Hepatocyte (in vitro differentiated cells): ENCODE data around the gene MME. TPM values are rescaled to one million over a fixed set of nuclear protein-coding genes. Genes with fewer than 3 reads are reported as not detected.

Source experiments
- DNase-seq: peaks from one replicate; pipeline ENCODE4 v3.0.0-alpha.2; 2016; ENCODE audit warnings: low spot score
- H2AFZ ChIP-seq: fragments of 200-600 bp; sonication (generic); 2 replicates; pipeline ENCODE4 v1.6.0; 2016; ENCODE audit warnings: antibody characterized with exemption, mild to moderate bottlenecking
- H3K27ac ChIP-seq: fragments of 200-600 bp; sonication (generic); 2 replicates; pipeline ENCODE4 v1.5.1; 2016; ENCODE audit warnings: mild to moderate bottlenecking
- H3K27me3 ChIP-seq: fragments of 200-600 bp; sonication (generic); 2 replicates; pipeline ENCODE4 v1.6.1; 2016
- H3K36me3 ChIP-seq: fragments of 200-600 bp; sonication (generic); replicated peaks from 2 replicates; pipeline ENCODE4 v1.5.1; 2016; ENCODE audit warnings: low read depth; ENCODE audit not compliant: insufficient read depth
- H3K4me1 ChIP-seq: fragments of 200-600 bp; sonication (generic); 2 replicates; pipeline ENCODE4 v1.5.1; 2016; ENCODE audit warnings: mild to moderate bottlenecking, moderate library complexity; ENCODE audit not compliant: insufficient read depth
- H3K4me2 ChIP-seq: fragments of 200-600 bp; sonication (generic); 2 replicates; pipeline ENCODE4 v1.6.0; 2016
- H3K4me3 ChIP-seq: fragments of 200-600 bp; sonication (generic); 2 replicates; pipeline ENCODE4 v1.5.1; 2016; ENCODE audit warnings: mild to moderate bottlenecking
- H3K79me2 ChIP-seq: fragments of 200-600 bp; sonication (generic); 2 replicates; pipeline ENCODE4 v1.6.0; 2017; ENCODE audit warnings: mild to moderate bottlenecking
- H3K9me2 ChIP-seq: fragments of 200-600 bp; sonication (generic); replicated peaks from 2 replicates; pipeline ENCODE4 v1.6.0; 2017; ENCODE audit warnings: mild to moderate bottlenecking; ENCODE audit not compliant: insufficient read depth
- H3K9me3 ChIP-seq: fragments of 200-600 bp; sonication (generic); 2 replicates; pipeline ENCODE4 v1.5.1; 2016; ENCODE audit warnings: low read depth, mild to moderate bottlenecking
- H4K20me1 ChIP-seq: fragments of 200-600 bp; sonication (generic); 2 replicates; pipeline ENCODE4 v1.6.0; 2016; ENCODE audit warnings: mild to moderate bottlenecking; ENCODE audit not compliant: insufficient read depth, poor library complexity, severe bottlenecking
- EZH2 ChIP-seq: fragments of 200-600 bp; sonication (generic); IDR thresholded peaks from 2 replicates; pipeline ENCODE4 v1.6.1; 2016; ENCODE audit warnings: antibody characterized with exemption, mild to moderate bottlenecking, borderline replicate concordance
- EZH2phosphoT487 ChIP-seq: fragments of 200-600 bp; sonication (generic); IDR thresholded peaks from one replicate; pipeline ENCODE4 v1.6.1; 2018; ENCODE audit warnings: antibody characterized with exemption, mild to moderate bottlenecking, low read depth, moderate library complexity; ENCODE audit not compliant: unreplicated experiment, severe bottlenecking
- WGBS: methylation state at CpG from one replicate; pipeline ENCODE4 v1.1.6; 2016; ENCODE audit warnings: low lambda C conversion rate; ENCODE audit errors: missing lambda C conversion rate; 5-methylcytosine and 5-hydroxymethylcytosine counted together
- polyA plus RNA-seq: library from polyadenylated mRNA; unstranded; fragments of >200 nt; fragmentation: Nextera tagmentation; extraction: Ambion mirVana; gene quantifications from 2 replicates; pipeline ENCODE4 v1.2.1, GENCODE V29; 2016
- total RNA-seq: library from RNA; depleted of rRNA; stranded (reverse); fragments of >200 nt; gene quantifications from 2 replicates; pipeline ENCODE4 v1.2.3, GENCODE V29; 2014
- TF ChIP-seq, protein P1 (sequence below): fragments of 200-600 bp; sonication (generic); IDR thresholded peaks from 2 replicates; pipeline ENCODE4 v1.5.1; 2016; ENCODE audit warnings: antibody characterized with exemption, mild to moderate bottlenecking; ENCODE audit not compliant: poor library complexity

MME gene
- total and polyA plus RNA-seq, 2 experiments from 2014 or later, result 135 to 250 TPM

GRCh38 chr3:155101398-155101797, 21.3 kb downstream of the MME start:
- Histone ChIP-seq H3K4me3 (no peak overlapping the region), H3K9me2 (no peaks in the 10 kb centered on the region), H3K27me3 (no peaks in the 10 kb centered on the region), H4K20me1 (no peaks in the 10 kb centered on the region), H3K27ac (no peak overlapping the region), H3K4me1 (no peaks in the 10 kb centered on the region), H3K9me3 (no peaks in the 10 kb centered on the region), H3K4me2 (no peak overlapping the region), H3K36me3 (no peaks in the 10 kb centered on the region), H3K79me2 (peaks cover 3% of the 10 kb centered on the region), H2AFZ (no peak overlapping the region)
- TF ChIP-seq EZH2phosphoT487, result no peak
- TF ChIP-seq, protein P1, sequence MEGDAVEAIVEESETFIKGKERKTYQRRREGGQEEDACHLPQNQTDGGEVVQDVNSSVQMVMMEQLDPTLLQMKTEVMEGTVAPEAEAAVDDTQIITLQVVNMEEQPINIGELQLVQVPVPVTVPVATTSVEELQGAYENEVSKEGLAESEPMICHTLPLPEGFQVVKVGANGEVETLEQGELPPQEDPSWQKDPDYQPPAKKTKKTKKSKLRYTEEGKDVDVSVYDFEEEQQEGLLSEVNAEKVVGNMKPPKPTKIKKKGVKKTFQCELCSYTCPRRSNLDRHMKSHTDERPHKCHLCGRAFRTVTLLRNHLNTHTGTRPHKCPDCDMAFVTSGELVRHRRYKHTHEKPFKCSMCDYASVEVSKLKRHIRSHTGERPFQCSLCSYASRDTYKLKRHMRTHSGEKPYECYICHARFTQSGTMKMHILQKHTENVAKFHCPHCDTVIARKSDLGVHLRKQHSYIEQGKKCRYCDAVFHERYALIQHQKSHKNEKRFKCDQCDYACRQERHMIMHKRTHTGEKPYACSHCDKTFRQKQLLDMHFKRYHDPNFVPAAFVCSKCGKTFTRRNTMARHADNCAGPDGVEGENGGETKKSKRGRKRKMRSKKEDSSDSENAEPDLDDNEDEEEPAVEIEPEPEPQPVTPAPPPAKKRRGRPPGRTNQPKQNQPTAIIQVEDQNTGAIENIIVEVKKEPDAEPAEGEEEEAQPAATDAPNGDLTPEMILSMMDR, result no peak
- no peak for TF ChIP-seq EZH2
- DNase-seq, result no peak
- WGBS, result 34% methylated on average over 2 of the region's 2 CpGs

DNA sequence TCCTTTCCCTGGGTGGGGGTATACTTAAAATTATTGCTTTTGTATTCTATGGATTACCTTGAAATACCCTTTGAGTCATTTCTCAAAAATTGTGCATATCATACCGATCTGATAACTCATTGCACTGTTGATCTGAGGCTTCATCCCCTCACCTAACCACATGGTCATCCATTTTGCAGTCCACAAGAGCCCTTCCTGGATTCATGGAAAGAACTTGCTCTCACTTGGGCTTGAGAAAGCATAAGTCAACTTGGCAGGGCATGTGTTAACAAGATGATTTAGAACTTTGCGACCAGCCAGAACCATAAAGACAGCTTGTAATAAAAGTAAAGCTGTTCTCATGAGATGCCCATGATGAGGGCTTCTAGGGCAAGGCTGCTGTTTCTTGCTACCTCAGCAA, 22.2 kb downstream of the MME start:
- no peak overlapping the region for H2AFZ ChIP-seq

DNA sequence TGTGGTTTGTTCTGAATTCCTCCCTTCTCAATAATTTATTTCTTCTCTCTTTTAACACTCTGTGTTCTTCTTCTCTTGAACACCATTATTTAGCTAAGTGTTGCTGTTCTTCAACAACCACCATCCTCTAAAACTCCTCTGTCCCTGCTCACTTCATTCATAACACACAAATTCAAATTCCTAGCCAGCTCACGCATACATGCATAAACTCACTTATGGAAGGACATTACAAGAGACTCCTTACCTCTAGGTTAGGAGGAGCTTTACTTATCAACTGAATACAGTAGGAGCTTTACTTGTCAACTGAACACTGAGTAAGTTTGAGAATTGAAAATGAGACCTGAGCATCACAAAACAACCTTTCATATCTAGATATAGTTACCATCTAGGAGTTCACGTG, 23.6 kb downstream of the MME start:
- Histone ChIP-seq H3K36me3 (no peaks in the 10 kb centered on the region), H3K9me3 (no peaks in the 10 kb centered on the region), H3K4me2 (no peak overlapping the region), H3K27ac (no peak overlapping the region), H3K4me3 (no peak overlapping the region), H3K27me3 (no peaks in the 10 kb centered on the region), H3K4me1 (no peaks in the 10 kb centered on the region), H3K79me2 (peaks cover 3% of the 10 kb centered on the region), H4K20me1 (no peaks in the 10 kb centered on the region), H2AFZ (no peak overlapping the region), H3K9me2 (no peaks in the 10 kb centered on the region)
- WGBS, result 93% methylated on average over 2 of the region's 2 CpGs
- DNase-seq, result no peak
- no peak for TF ChIP-seq EZH2phosphoT487
- no peak for TF ChIP-seq EZH2
- TF ChIP-seq, protein P1, result no peak

More for the DNA sequence above, 22.2 kb downstream of the MME start:
- Histone ChIP-seq H3K9me2 (no peaks in the 10 kb centered on the region), H3K4me2 (no peak overlapping the region), H3K9me3 (no peaks in the 10 kb centered on the region), H3K27me3 (no peaks in the 10 kb centered on the region), H3K36me3 (no peaks in the 10 kb centered on the region), H3K27ac (no peak overlapping the region), H3K79me2 (peaks cover 3% of the 10 kb centered on the region), H3K4me1 (no peaks in the 10 kb centered on the region), H3K4me3 (no peak overlapping the region), H4K20me1 (no peaks in the 10 kb centered on the region)
- DNase-seq, result no peak
- TF ChIP-seq EZH2, result no peak
- TF ChIP-seq EZH2phosphoT487, result no peak
- TF ChIP-seq, protein P1, result no peak
- 82% methylated on average over 2 of the region's 2 CpGs for WGBS

DNA sequence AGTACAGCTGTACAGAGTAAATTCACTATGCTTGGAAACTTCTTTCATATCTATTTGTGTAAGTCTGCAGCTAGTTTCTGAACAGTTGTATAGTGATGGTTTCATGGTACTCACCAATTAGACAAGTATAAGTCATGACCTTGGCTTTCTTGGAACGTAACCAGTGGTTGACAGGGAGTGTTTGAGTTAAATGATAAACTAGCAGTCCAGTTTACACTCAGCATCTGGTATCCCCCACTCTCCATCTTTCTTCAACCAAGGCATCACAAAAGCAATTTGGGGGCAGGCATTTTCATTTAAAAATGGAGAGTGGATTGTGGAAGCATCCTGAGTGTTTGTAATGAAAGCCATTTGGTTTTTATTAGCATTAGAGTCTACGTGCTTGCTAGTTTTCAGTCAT, 26.0 kb downstream of the MME start:
- peaks cover 5% of the 10 kb centered on the region for H3K79me2 ChIP-seq
- no peak overlapping the region for H3K4me3 ChIP-seq
- H3K27me3 ChIP-seq, result no peaks in the 10 kb centered on the region
- WGBS, result 52% methylated on average over 2 of the region's 2 CpGs
- no peak overlapping the region for H3K27ac ChIP-seq
- DNase-seq, result no peak
- H2AFZ ChIP-seq, result no peak overlapping the region
- H3K9me3 ChIP-seq, result no peaks in the 10 kb centered on the region
- no peaks in the 10 kb centered on the region for H4K20me1 ChIP-seq
- no peaks in the 10 kb centered on the region for H3K9me2 ChIP-seq
- H3K4me1 ChIP-seq, result no peaks in the 10 kb centered on the region
- no peaks in the 10 kb centered on the region for H3K36me3 ChIP-seq
- H3K4me2 ChIP-seq, result no peak overlapping the region
- TF ChIP-seq, protein P1, result no peak
- TF ChIP-seq EZH2 (no peak), EZH2phosphoT487 (no peak)
